SK-MEL-5 (cell line): ENCODE measurements around the gene SYPL1. TPM values are rescaled to one million over a fixed set of nuclear protein-coding genes. Genes with fewer than 3 reads are reported as not detected.
A peak's percentile ranks its signal among the peaks of the same experiment; 100 is the strongest.

Experiments
- DNase-seq: peaks from one replicate; pipeline ENCODE4 v3.0.0-alpha.2; 2016; ENCODE audit warnings: low read depth, low spot score
- in situ Hi-C: cut with HindIII; loops from 2 replicates; pipeline ENCODE4 v1.10.0; 2016; ENCODE audit warnings: low sequenced_read_pairs, high pct_unique_total_duplicates, low pct_unique_long_range_greater_than_20kb
- total RNA-seq: library from RNA; depleted of rRNA; stranded (reverse); fragments of >200 nt; shearing (Covaris generic); gene quantifications from 2 replicates; pipeline ENCODE4 v1.2.3, GENCODE V29; 2014

SYPL1 gene
- total RNA-seq, 1 experiment from 2014 or later = 47.7 TPM

GRCh38 chr7:106104721-106105260 is 7.3 kb downstream of the SYPL1 start:
- in situ Hi-C loops = no loop called here
- DNase-seq = no peak

DNA sequence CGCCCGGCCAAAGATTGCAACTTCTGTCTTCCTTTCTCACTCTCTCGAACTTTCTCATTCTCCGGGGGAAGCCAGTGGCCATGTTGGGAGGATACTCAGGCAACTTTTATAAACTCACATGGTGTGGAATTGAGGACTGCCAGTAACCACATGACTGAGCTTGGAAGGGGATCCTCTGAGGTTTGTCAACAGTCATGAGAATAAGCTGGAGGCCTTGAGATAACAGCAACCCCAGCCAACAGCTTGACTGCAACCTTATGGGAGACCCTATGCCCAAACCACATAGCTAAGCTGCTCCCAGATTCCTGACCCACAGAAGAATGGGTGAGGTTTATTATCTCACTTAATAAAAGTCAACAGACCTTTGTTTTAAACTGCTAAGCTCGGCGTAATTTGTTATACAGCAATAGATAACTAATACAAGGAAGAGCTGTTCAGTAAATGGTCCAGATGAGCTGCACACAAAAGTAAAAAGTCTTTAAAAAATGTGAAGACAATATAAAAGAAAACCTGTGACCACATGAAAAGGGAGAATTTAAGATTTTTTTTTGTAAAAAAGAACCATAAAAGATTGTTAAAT is 9.6 kb downstream of the SYPL1 start:
- in situ Hi-C loops = no loop called here
- DNase-seq = peak; percentile 48

DNA sequence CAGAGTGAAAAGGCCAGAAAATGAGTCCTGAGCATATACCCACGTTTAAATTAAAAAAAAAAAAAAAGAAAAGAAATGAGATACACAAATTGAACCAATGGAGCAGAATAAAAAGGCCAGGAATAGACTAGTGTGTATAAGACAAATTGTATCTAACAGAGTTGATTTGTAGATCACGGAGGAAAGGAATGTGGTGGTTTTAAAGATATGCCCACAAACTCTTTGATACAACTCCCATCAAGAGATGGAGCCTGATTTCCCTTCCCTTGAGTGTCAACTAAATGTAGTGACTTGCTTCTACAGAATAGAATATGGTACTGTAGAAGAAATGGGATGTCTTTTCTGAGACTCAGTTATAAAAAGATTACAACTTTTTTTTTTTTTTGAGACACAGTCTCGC is 10.4 kb downstream of the SYPL1 start:
- in situ Hi-C loops = no loop called here
- DNase-seq = no peak

- in situ Hi-C loops = no loop called here
- no peak for DNase-seq
Measured at GRCh38 chr7:106100863-106101629, 11.1 kb downstream of the SYPL1 start.

DNA sequence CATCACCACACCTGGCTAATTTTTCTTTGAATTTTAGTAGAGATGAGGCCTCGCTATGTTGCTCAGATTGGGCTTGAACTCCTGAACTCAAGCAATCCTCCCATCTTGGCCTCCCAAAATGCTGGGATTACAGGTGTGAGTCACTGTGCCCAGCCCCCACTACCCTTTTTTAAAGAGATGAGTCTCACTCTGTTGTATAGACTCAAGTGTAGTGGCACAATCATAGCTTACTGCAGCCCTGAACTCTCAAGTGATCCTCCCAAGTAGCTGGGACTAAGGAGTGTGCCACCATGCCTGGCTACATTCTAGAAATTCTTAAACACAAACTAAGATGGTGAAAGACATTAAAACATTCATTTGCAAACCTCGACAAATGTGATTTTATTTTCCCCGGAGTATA is 12.6 kb downstream of the SYPL1 start:
- in situ Hi-C loops = no loop called here
- no peak for DNase-seq

GRCh38 chr7:106098889-106099288 is 13.2 kb downstream of the SYPL1 start:
- in situ Hi-C loops = no loop called here
- no peak for DNase-seq

- DNase-seq = no peak
- in situ Hi-C loops = no loop called here
Measured at GRCh38 chr7:106095634-106096033, 16.5 kb downstream of the SYPL1 start.

DNA sequence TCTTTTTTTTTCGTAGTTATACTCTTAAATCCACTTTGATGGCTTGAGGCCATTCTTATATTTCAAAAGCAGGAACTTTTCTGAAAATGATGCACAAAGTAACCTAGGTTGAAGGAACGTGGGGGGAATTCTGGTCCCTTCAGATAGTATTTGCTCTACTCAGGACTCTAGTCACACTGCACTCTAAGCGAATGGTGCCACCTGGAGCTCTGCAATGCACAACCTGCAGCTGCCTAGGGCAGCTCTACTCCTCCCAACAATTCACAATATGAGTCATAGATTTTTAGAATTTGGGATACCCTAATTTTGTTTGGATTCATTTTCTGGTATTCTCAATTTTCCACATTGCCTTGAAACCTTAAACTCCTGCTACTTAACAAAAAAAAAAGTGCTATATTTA is 17.3 kb downstream of the SYPL1 start:
- in situ Hi-C loops = no loop called here
- DNase-seq = no peak

DNA sequence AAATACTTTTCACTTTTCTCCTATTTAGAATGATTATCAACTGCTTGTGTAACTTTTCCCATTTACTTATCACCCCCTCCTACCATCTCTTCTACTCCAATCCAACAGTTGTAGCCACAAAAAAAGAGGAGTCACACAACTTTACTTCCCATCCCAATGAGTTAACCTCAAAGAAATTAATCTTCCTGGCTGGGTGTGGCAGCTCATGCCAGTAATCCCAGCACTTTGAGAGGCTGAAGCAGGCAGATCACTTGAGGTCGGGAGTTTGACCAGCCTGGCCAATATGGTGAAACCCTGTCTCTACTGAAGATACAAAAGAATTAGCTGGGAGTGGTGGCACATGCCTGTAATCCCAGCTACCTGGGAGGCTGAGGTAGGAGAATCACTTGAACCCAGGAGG is 19.9 kb downstream of the SYPL1 start:
- no peak for DNase-seq
- in situ Hi-C loops = no loop called here

DNA sequence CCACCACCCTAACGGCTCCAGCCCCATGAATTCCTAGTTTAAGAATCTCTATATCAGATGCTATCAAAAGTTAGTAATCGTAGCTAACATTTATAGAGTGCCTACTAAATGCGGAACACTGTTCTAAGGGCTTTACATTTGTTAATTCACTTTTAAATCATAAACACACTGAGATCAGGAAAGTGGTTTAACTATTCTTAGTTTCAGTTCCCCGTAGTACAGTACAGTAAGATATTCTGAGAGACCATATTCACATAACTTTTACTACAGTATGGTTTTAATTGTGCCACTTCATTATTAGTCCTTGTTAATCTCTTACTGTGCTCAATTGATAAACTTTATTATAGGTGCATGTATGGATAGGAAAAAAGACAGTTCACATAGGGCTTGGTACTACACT is 22.5 kb downstream of the SYPL1 start:
- in situ Hi-C loops = no loop called here
- DNase-seq = no peak

- in situ Hi-C loops = no loop called here
- no peak for DNase-seq
Measured at GRCh38 chr7:106088014-106088413, 24.1 kb downstream of the SYPL1 start.

- in situ Hi-C loops = no loop called here
- DNase-seq = no peak
Measured at GRCh38 chr7:106086062-106086461, 26.1 kb downstream of the SYPL1 start.

DNA sequence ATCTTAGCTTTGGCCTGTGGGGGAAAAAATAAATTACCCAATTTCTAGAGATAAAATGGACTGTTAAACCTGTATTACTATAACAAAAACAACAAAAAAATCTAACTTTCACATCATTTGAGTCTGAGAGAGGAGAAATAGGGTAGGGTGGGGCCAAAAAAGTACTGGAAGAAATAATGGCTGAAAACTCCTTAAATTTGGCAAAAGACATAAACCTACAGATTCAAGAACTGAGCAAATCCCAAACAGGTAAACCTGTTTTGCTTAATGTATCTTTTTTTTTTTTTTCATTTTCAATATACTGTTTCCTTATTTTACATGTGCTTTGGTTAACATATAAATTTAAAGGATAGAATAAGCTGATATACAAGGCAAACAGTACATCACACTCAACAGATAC is 27.1 kb downstream of the SYPL1 start:
- in situ Hi-C loops = no loop called here
- no peak for DNase-seq

GRCh38 chr7:106083717-106084116 is 28.4 kb downstream of the SYPL1 start:
- DNase-seq = no peak
- in situ Hi-C loops = no loop called here

GRCh38 chr7:106082087-106082854 is 29.8 kb downstream of the SYPL1 start:
- DNase-seq = no peak
- in situ Hi-C loops = no loop called here

- in situ Hi-C loops = no loop called here
Measured at GRCh38 chr7:106080300-106080987, 31.7 kb downstream of the SYPL1 start.

DNA sequence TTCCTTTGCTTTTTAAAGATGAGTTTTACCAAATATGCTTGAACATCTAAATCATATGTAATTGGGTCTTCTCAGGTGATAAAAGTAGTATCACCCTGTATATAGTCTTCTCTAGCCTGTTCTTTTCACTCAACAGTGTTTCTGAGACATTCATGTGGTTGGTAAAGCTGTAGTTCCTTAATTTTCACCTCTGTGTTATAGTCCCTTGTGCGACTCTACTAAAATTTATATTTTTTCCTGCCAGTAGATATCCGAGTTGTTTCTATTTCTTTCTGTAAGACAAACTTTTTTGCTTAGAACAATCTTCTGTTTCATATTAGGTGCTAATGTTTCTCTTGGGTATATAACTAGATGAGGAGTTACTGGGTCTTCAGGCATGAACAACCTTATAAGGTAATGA is 35.6 kb downstream of the SYPL1 start:
- in situ Hi-C loops = no loop called here
- no peak for DNase-seq

More at GRCh38 chr7:106080300-106080987, 31.7 kb downstream of the SYPL1 start:
- no peak for DNase-seq

DNA sequence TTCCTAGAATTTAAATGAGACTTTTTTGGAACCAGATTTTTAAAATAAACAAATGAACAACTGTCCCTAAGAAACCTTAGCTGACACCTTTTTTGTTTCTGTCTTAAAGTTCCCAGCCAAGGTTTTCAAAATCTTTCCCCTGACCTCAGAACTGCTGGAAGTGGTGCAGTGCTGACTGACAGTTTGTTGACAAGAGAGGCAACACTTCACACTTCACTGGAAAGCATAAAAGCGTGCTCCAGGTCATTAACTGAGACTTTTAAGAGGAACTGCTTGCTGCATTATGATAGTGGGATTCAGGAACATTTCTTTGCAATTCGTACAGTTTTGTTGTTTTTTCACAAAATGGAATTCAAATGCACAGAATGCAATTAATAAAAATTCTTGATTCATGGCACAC is 36.2 kb downstream of the SYPL1 start:
- in situ Hi-C loops = no loop called here
- DNase-seq = no peak
